IgD-negative memory B cell (primary cell): Measurements from ENCODE around the gene SLC6A20. TPM values are rescaled to one million over a fixed set of nuclear protein-coding genes. Genes with fewer than 3 reads are reported as not detected.

ENCODE experiments used
- H3K27ac Mint-ChIP-seq, 3 donors: one replicate each; pipeline ENCODE4 v1.8.0; 2020 to 2022; ENCODE audit warnings: mild to moderate bottlenecking in 3 of 3, mixed read lengths in 3 of 3, moderate library complexity in 1 of 3
- H3K27me3 Mint-ChIP-seq: one replicate; pipeline ENCODE4 v1.8.0; 2021; ENCODE audit warnings: mixed read lengths
- H3K36me3 Mint-ChIP-seq: one replicate; pipeline ENCODE4 v1.8.0; 2020; ENCODE audit warnings: mild to moderate bottlenecking, mixed read lengths
- H3K4me1 Mint-ChIP-seq, 3 donors: one replicate each; pipeline ENCODE4 v1.8.0; 2020 to 2022; ENCODE audit warnings: mixed read lengths in 3 of 3, mild to moderate bottlenecking in 1 of 3
- H3K4me3 Mint-ChIP-seq, 4 donors: one replicate each; pipeline ENCODE4 v1.8.0; 2020 to 2022; ENCODE audit warnings: mild to moderate bottlenecking in 4 of 4, mixed read lengths in 4 of 4, moderate library complexity in 3 of 4
- H3K9me3 Mint-ChIP-seq, 3 donors: one replicate each; pipeline ENCODE4 v1.8.0; 2020 to 2021; ENCODE audit warnings: mixed read lengths in 3 of 3, mild to moderate bottlenecking in 1 of 3
- polyA plus RNA-seq: library from polyadenylated mRNA; unstranded; fragments of 300-500 nt; fragmentation: Illumina TruSeq; gene quantifications from one replicate; pipeline ENCODE4 v1.2.3, GENCODE V29; 2021

The SLC6A20 gene
- polyA plus RNA-seq, 1 donor from 2014 or later: 0.69 TPM

DNA sequence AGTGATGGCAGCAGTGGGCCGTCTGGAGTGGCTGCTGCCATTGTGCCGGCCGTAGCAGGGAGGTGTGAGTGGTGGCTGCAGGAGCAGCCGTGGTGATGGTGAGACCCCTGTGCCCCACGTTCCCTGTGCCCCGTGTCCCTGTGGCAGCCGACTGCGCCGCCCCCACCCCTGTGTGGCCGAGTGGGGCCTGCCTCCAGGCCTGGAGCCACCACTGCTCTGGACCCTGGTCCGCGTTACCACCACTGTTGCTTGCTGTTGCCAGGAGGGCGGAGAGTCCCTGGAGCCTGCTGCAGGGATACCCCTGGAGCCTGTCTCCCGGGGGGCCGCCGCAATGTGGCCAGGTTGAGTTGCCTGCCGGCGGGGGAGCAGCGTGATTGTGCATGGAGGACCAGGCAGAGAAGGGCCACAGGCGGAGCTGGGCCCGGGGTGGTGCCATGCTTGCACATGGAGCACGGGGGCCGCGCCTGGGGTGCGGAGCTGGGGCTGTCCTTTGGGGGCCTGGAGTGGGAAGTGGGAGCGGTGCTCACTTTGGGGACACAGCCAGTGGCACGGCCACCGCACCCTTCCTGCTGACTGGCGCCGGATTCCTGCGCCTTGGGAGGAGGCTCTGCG lies 50.1 kb downstream of the SLC6A20 start:
- no peak overlapping the region for H3K4me3 Mint-ChIP-seq
- peaks cover 0 to 3% (median 0%) of the 10 kb centered on the region in 3 donors for H3K9me3 Mint-ChIP-seq
- no peak overlapping the region for H3K27ac Mint-ChIP-seq
- peaks cover 11 to 12% (median 11%) of the 10 kb centered on the region in 3 donors for H3K4me1 Mint-ChIP-seq
- peaks cover 10% of the 10 kb centered on the region for H3K36me3 Mint-ChIP-seq
- no peaks in the 10 kb centered on the region for H3K27me3 Mint-ChIP-seq

DNA sequence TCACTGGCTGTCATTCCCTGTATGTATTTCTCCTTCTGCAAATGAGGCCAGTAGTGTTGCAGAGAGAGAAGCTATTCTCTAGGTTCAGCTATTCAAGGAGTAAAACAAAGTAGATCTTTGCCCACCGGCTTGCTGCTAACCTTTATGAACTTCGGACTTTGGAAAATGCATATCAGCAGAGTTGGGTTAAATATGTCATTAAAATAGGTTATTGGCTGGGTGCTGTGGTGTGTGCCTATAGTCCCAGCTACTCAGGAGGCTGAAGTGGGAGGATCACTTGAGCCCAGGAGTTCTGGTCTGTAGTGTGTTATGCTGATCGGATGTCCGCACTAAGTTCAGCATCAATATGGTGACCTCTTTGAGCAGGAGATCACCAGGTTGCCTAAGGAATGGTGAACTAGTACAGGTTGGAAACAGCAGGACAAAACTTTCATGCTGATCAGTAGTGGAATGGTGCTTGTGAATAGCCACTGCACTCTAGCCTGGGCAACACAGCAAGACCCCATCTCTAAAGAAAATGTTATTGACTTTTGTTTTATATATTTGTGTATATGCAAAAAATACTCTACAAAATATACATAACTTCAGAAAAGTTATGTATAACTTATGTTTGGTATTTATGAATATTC lies 53.8 kb downstream of the SLC6A20 start:
- Mint-ChIP-seq H3K4me1 (peaks cover 15 to 20% (median 17%) of the 10 kb centered on the region in 3 donors), H3K4me3 (peak overlapping the region in 2 of 4 donors; percentile 0 to 74), H3K9me3 (no peaks in the 10 kb centered on the region), H3K27me3 (no peaks in the 10 kb centered on the region), H3K27ac (peak overlapping the region; percentile 1 to 92 (median 4)), H3K36me3 (peaks cover 18% of the 10 kb centered on the region)

GRCh38 chr3:45741742-45742460 lies 54.4 kb downstream of the SLC6A20 start:
- H3K4me3 Mint-ChIP-seq: peak overlapping the region in 2 of 4 donors; percentile 74 to 78

DNA sequence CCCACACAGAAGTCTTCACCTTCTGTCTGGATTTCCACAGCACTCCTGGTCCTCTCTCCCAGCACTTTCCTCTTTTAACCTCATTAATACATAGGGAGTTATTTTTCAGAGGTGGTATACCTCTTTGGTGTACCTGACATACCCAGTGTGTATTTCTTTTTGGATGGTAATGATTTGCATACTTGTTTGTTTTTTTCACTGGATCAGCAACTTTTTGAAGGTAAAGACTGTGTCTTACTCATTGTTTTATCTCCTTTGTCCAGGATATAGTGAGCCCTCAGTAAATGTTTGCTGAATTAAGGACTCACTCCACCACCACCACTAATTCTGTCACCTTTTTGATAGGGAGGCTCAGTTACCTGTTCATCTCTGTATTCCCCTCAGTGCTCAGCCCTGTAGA lies 55.1 kb downstream of the SLC6A20 start:
- peak overlapping the region; percentile 43 to 92 (median 79) for H3K27ac Mint-ChIP-seq
- H3K4me3 Mint-ChIP-seq: peak overlapping the region in 1 of 4 donors; percentile 78
- no peaks in the 10 kb centered on the region for H3K27me3 Mint-ChIP-seq
- H3K9me3 Mint-ChIP-seq: no peaks in the 10 kb centered on the region
- H3K4me1 Mint-ChIP-seq: peaks cover 17 to 20% (median 17%) of the 10 kb centered on the region in 3 donors
- peaks cover 21% of the 10 kb centered on the region for H3K36me3 Mint-ChIP-seq

More at GRCh38 chr3:45741742-45742460, 54.4 kb downstream of the SLC6A20 start:
- Mint-ChIP-seq H3K27me3 (no peaks in the 10 kb centered on the region), H3K36me3 (peaks cover 21% of the 10 kb centered on the region), H3K9me3 (no peaks in the 10 kb centered on the region), H3K27ac (peak overlapping the region; percentile 4 to 92 (median 43)), H3K4me1 (peaks cover 15 to 20% (median 17%) of the 10 kb centered on the region in 3 donors)

DNA sequence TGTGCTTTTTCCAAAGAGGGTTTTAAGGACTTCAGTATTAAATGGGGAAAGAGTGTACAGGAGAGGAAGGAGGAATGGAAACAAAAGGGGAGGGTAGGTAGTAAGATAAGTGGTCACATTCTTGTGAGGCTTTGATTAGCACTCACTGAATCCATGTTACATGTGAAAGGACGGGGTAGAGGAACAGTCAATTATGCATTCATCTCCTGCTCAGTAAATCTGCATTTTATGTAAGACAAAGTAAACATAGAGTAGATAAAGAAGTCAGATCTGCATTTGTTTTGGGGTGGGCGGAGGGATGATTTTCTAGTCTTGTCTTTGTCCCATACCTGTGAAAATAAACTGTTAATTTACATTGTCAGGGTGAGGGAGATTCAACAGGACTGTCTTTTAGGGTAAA lies 56.3 kb downstream of the SLC6A20 start:
- peaks cover 19% of the 10 kb centered on the region for H3K36me3 Mint-ChIP-seq
- H3K4me1 Mint-ChIP-seq: peaks cover 17 to 20% (median 17%) of the 10 kb centered on the region in 3 donors
- peak overlapping the region in 1 of 4 donors; percentile 25 for H3K4me3 Mint-ChIP-seq
- H3K27me3 Mint-ChIP-seq: no peaks in the 10 kb centered on the region
- H3K9me3 Mint-ChIP-seq: no peaks in the 10 kb centered on the region
- peak overlapping the region in 2 of 3 donors; percentile 54 to 55 for H3K27ac Mint-ChIP-seq

DNA sequence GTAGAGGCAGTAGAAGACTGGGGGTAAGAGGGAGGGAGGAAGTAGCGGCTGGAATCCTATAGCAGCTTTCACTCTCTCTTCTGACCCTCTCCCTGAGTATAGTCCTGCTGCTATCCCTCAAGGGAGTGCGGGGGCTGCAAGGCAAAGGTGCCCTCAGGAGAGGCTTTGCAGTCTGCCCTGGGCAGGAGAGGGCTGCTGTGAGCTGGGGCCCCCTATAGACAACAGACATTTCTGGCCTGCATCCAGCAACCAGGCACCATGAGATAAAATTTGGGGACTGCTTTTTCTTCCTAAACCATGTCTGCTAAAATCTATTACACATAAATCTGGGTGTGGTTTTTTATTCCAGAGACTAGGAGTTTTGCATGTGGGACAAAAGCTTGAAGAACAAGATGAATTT lies 59.1 kb downstream of the SLC6A20 start:
- Mint-ChIP-seq H3K9me3 (no peaks in the 10 kb centered on the region), H3K27ac (peak overlapping the region in 1 of 3 donors; percentile 32), H3K4me3 (no peak overlapping the region), H3K36me3 (peaks cover 26% of the 10 kb centered on the region), H3K27me3 (no peaks in the 10 kb centered on the region), H3K4me1 (peaks cover 14 to 18% (median 14%) of the 10 kb centered on the region in 3 donors)

GRCh38 chr3:45736707-45737106 lies 59.6 kb downstream of the SLC6A20 start:
- peak overlapping the region in 1 of 3 donors; percentile 32 for H3K27ac Mint-ChIP-seq
- peaks cover 9 to 12% (median 12%) of the 10 kb centered on the region in 3 donors for H3K4me1 Mint-ChIP-seq
- no peak overlapping the region for H3K4me3 Mint-ChIP-seq
- no peaks in the 10 kb centered on the region for H3K27me3 Mint-ChIP-seq
- H3K9me3 Mint-ChIP-seq: no peaks in the 10 kb centered on the region
- H3K36me3 Mint-ChIP-seq: peaks cover 29% of the 10 kb centered on the region

GRCh38 chr3:45730409-45731154 lies 65.8 kb downstream of the SLC6A20 start:
- peaks cover 28% of the 10 kb centered on the region for H3K36me3 Mint-ChIP-seq
- H3K4me3 Mint-ChIP-seq: no peak overlapping the region
- no peaks in the 10 kb centered on the region for H3K9me3 Mint-ChIP-seq
- H3K27ac Mint-ChIP-seq: peak overlapping the region in 2 of 3 donors; percentile 10 to 53
- peaks cover 8 to 26% (median 25%) of the 10 kb centered on the region in 3 donors for H3K4me1 Mint-ChIP-seq
- H3K27me3 Mint-ChIP-seq: no peaks in the 10 kb centered on the region

DNA sequence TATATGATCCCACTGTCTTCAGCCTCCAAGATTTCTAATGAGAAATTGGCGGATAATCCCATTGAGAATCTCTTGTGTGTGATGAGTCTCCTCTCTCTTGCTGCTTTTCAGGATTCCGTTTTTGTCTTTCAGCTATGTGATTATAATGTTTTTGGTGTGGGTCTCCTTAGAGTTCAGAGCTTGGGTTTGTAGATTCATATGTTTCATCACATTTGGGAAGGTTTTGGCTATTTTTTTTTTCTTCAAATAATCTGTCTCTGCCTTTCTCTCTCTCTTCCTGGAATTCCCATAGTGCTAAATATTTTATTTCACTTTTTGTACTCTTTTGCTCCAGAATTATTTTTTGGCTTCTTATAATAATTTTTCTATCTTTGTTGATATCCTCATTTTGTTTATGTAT lies 66.7 kb downstream of the SLC6A20 start:
- Mint-ChIP-seq H3K4me1 (peaks cover 8 to 26% (median 25%) of the 10 kb centered on the region in 3 donors), H3K9me3 (no peaks in the 10 kb centered on the region), H3K4me3 (no peak overlapping the region), H3K27ac (no peak overlapping the region), H3K27me3 (no peaks in the 10 kb centered on the region), H3K36me3 (peaks cover 31% of the 10 kb centered on the region)

DNA sequence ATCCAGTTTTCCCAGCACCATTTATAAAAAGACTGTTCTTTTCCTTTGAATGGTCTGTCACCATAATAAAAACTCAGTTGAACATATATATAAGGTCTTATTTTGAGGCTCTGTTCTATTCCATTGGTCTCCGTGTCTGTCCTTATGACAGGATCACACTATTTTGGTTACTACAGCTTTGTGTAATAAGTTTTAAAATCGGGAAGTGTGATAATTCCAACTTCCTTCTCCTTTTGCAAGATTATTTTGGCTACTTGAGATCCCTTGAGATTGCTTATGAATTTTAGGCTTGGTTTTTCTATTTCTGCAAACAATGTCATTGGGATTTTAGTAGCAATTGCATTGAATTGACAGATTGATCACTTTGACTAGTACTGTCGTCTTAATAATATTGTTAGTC lies 71.4 kb downstream of the SLC6A20 start:
- Mint-ChIP-seq H3K36me3 (peaks cover 22% of the 10 kb centered on the region), H3K4me1 (peaks cover 5 to 23% (median 17%) of the 10 kb centered on the region in 3 donors), H3K27ac (no peak overlapping the region), H3K9me3 (no peaks in the 10 kb centered on the region), H3K27me3 (no peaks in the 10 kb centered on the region), H3K4me3 (no peak overlapping the region)

GRCh38 chr3:45719655-45720487 lies 76.5 kb downstream of the SLC6A20 start:
- Mint-ChIP-seq H3K27ac (no peak overlapping the region), H3K9me3 (no peaks in the 10 kb centered on the region), H3K27me3 (no peaks in the 10 kb centered on the region), H3K4me1 (peaks cover 2 to 7% (median 4%) of the 10 kb centered on the region in 3 donors), H3K4me3 (no peak overlapping the region), H3K36me3 (peaks cover 9% of the 10 kb centered on the region)

GRCh38 chr3:45716790-45717336 lies 79.5 kb downstream of the SLC6A20 start:
- H3K4me1 Mint-ChIP-seq: peaks cover 0 to 4% (median 2%) of the 10 kb centered on the region in 3 donors
- H3K36me3 Mint-ChIP-seq: peaks cover 6% of the 10 kb centered on the region
- H3K9me3 Mint-ChIP-seq: no peaks in the 10 kb centered on the region
- no peaks in the 10 kb centered on the region for H3K27me3 Mint-ChIP-seq
- H3K27ac Mint-ChIP-seq: no peak overlapping the region
- H3K4me3 Mint-ChIP-seq: no peak overlapping the region

- Mint-ChIP-seq H3K9me3 (no peaks in the 10 kb centered on the region), H3K27ac (no peak overlapping the region), H3K27me3 (no peaks in the 10 kb centered on the region), H3K4me1 (peaks cover 0 to 4% (median 2%) of the 10 kb centered on the region in 3 donors), H3K36me3 (peaks cover 8% of the 10 kb centered on the region), H3K4me3 (no peak overlapping the region)
These were observed 80.4 kb downstream of the SLC6A20 start for GRCh38 chr3:45715945-45716344.
